HG03571 (cell line): ENCODE data around the gene MRPS15.

Experiments
- ATAC-seq: cut with Tn5 transposase; IDR thresholded peaks from one replicate; pipeline ENCODE4 v1.9.1; 2021; ENCODE audit not compliant: unreplicated experiment

Gene MRPS15

DNA sequence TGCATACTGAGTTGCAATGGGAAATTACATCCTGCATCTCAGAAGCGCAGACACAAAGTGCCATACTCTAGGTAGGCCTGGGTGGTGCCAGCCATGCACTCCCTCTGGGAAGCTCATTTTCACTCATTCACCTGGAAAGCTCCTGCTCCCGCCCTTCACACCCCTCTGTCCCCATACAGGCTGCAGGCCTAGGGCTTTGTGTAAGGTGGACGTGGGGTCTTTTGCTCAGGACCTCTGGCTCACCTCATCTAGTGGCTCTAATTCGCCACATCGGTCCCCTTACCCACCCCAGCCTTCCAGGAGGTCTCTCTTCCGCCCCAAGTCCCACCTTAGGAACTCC lies 751 bp downstream of the MRPS15 start:
- ATAC-seq = no peak

DNA sequence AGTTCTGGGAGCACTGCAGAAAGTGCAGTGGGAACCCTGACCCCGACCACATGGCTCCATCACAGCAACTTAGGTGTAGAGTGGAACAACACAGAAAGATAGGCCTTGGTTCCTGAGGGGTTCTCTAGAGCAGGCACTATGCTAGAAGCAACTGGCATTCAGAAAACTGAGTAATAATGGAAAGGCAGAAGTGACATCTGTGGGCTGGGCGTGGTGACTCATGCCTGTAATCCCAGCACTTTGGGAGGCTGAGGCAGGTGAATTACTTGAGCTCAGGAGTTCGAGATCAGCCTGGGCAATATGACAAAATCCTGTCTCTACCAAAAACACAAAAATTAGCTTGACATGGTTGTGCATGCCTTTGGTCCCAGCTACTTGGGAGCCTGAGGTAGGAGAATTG lies 5.3 kb downstream of the MRPS15 start:
- ATAC-seq = no peak

DNA sequence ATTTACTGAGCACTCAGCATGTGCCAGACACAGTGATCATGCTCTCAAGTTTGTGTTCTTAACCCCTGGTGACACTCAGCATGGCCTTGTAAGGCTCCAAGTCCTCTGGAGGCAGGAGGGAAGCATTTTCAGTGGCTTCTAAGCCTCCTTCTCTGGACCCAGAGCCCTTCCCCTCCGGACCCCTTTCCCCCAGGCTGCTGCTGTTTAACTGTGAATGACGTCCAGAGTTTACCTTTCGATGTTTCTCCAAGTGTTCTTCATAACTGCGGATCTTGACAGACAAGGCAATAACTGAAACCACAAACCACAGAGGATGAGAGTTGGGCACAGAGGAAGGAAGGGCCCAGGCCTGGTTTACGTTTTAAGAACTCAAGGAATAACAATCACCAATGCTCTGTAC lies 6.5 kb downstream of the MRPS15 start:
- ATAC-seq = no peak

- no peak for ATAC-seq
Measured at GRCh38 chr1:36456391-36456928, 7.7 kb downstream of the MRPS15 start.

GRCh38 chr1:36455386-36455785 lies 8.8 kb downstream of the MRPS15 start:
- ATAC-seq = no peak

DNA sequence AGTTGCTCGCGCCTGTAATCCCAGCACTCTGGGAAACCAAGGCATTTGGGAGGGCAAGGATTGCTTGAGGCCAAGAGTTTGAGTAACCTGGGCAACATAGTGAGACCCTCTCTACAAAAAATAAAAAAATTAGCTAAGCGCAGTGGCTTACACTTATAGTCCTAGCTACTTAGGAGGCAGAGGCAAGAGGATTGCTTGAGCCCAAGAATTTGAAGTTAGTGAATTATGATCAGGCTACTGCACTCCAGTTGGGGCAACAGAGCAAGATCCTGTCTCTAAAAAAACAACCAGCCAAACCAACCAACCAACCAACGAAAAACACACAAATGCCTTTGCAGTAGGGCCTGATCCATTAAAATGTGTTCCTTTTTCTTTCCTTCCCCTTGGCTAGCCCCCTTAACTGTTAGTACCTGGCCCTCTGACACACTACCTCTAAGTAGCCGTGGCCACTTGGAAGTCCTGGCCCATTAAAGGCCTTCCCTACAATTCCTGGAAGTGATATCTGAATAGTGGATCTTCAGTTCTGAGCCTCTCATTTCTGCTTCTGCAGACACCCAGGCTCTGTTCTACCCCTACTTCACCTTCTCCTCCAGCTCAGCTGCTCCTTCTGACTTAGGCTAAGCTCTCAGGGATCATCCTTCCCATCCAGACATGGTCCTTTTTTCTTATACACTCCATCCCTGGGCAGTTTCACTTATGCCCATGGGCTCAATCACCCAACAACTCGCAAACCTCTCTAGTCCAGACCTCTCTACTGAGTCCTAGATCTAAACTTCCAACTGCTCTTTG lies 10.4 kb downstream of the MRPS15 start:
- ATAC-seq = no peak

DNA sequence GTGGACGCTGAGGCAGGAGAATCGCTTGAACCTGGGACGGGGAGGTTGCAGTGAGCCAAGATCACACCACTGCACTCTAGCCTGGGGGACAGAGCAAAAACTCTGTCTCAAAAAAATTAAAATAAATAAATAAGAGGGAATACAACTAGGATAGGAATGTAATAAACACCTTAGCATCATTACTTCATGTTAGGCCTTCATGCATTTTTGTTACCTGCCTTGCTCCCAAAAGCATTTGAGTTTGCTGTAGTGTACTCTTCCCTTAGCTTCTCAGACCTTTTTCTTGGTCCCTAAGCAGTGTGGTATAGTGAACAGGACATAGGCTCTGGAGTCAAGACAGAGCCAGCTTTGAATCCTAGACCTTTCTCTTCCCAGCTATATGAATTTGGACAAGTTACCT lies 11.1 kb downstream of the MRPS15 start:
- ATAC-seq = no peak

- ATAC-seq = no peak
Measured at GRCh38 chr1:36450919-36451305, 13.3 kb downstream of the MRPS15 start.

GRCh38 chr1:36450270-36450918 lies 13.8 kb downstream of the MRPS15 start, which contains the start of gene OSCP1:
Gene OSCP1 (minus strand): TSS chr1:36450451. CDS start chr1:36450369, 82 bp downstream.
- ATAC-seq = peak; percentile 96

DNA sequence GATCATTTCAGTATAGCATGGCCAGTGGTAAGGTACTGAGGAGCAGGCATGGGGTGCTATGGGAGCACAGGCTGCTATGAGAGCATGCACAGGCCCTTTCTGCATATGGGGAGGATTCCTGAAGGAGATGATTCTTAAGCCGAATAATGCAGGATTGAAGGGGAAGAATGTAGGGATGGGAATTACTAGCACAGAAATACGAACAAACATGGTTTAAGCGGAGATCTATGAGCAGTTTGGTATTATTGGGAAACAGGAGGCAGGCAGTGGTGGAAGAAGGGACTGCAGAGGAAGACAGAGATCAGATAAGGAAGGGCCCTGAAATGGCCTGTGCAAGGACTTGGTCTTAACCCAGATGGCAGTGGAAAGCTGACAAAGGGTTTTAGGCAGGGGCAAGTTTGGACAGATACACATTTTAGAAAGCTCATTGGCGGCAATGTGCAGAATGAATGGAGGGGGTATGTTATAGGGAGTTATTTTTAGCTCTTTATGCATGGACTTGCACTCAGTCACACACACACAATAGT lies 15.6 kb downstream of the MRPS15 start:
- no peak for ATAC-seq

GRCh38 chr1:36447450-36447849 lies 16.7 kb downstream of the MRPS15 start:
- no peak for ATAC-seq

DNA sequence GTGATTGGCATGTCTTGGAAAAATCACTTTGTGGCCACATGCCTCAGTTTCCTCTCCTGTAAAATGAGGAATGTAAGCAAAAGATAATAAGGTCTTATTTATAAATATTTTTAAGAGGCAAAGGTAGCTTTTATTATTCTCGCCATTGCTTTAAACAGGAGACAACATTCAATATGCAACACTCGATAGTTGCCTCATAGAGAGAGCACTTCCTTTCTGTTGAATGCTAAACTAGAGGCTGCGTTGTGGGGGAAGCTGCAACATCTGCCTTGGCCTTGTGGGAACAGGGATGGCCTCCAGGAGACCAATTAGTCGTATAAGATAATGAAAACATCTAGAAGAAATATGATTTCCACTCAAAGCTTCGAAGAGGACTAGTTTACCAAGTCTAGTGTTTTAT lies 17.4 kb downstream of the MRPS15 start:
- no peak for ATAC-seq

DNA sequence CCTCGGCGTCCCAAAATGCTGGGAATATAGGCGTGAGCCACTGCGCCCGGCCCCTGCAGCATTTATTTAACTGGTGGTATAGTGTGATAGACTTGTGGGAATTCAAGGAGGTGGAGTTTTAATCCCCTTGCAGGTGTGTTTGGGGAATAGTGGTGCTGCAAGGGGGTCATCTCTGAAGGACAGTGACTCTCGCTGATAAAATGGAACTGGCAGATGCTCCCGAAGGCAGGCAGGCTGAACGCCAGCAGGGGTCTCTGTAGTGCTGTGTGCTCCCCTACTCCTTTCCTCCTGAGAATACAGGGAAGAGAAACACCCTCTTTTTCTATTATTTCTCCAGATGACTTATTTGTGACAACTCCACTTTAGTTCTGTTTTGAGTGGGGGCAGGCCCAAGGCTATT lies 17.9 kb downstream of the MRPS15 start:
- no peak for ATAC-seq

GRCh38 chr1:36443297-36443696 lies 20.9 kb downstream of the MRPS15 start:
- no peak for ATAC-seq

GRCh38 chr1:36442337-36442736 lies 21.8 kb downstream of the MRPS15 start:
- ATAC-seq = no peak

GRCh38 chr1:36440646-36441045 lies 23.5 kb downstream of the MRPS15 start:
- ATAC-seq = no peak

DNA sequence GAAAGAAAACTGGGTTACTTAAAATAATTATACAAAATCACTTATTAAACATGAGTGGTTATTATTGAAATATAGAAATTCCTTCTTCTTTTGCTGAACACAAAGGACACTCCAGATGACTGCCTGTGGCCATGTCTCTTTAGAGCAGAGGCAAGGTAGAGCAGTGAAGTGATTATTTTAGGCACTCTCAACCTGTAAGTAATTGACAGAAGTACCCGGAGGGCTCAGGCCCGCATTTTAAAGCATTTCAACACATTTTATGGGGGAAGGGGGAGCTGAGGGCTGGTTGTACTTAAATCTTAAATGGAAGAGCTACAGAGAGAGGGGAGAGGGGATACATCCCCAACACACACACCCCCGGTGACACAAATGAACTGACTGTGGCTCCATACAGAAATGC lies 24.1 kb downstream of the MRPS15 start:
- no peak for ATAC-seq

DNA sequence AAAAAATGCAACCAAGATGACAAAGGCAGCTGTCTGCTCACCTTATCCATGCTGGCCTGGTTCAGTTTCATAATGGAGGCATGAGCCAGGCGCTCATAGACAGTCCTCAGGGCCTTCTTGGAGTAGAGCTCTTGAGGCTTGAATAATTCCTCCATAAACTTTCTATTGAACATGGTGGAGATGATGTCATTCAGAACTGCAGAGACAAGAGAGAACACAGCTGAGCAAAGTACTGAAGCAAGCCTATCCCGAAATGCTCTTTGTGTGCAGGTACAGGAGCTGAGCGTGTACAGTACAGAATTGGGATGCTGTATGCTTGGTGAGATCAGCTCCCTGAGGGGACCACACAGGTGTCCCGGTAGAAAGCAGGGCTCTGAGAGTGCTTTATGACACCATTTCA lies 25.5 kb downstream of the MRPS15 start:
- no peak for ATAC-seq

- no peak for ATAC-seq
Measured at GRCh38 chr1:36436821-36437220, 27.4 kb downstream of the MRPS15 start.

- no peak for ATAC-seq
Measured at GRCh38 chr1:36433102-36433501, 31.1 kb downstream of the MRPS15 start.

DNA sequence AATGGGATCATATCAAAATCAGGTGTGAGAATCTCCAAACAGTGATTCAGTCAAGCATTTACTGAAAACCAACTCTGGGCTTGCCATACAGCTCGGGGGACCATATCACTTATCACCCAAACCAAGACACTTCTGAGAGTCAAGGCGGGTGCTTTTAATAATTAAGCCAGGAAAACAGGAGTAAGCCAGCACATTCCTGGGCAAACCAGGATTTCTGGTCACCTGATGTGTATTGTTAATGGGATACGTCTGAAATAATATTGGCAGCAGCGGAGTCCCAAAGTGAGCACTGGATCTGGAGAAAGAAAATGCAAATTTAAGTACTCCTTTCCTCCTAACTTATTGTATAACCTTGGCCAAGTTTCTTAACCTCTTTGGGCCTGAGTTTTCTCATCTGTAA lies 31.6 kb downstream of the MRPS15 start:
- ATAC-seq = no peak

DNA sequence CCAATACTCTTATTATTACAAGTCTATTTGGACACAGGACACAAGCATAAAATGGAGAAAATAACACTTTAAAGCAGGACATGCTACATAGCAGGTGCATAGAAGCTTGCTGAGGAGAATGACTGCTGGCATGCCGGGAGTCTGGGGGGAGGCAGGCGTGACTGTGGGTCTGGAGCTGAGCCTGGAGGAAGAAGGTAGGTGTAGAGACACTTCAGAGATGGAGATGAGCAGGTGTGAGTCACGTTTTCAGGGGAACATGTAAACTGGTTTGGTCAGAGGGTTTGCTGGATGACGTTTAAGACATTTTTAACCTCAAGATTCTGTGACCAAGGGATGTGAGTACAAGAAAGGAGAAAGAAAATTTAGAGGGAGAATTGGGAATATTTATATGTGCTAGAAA lies 38.4 kb downstream of the MRPS15 start:
- ATAC-seq = no peak
